SK-N-SH treated with all-trans-retinoic acid at 6 μM for 48 hours (cell line): ENCODE data around the gene HAP1.

Experiments
- ATAC-seq: fragments of 200-7000 bp; cut with Tn5 transposase; 3 replicates; pipeline ENCODE4 v1.9.1; 2020; ENCODE audit warnings: mild to moderate bottlenecking, moderate library complexity
- ARNTL ChIP-seq: fragments of 450-650 bp; formaldehyde crosslinking; IDR thresholded peaks from 2 replicates; pipeline ENCODE4 v1.5.0; 2020; ENCODE audit warnings: low read depth, mild to moderate bottlenecking, moderate library complexity, borderline replicate concordance
- BACH2 ChIP-seq: fragments of 250-450 bp; sonication (Bioruptor Pico); IDR thresholded peaks from 2 replicates; pipeline ENCODE4 v1.9.0; 2021; ENCODE audit warnings: mild to moderate bottlenecking, borderline replicate concordance
- CSDC2 ChIP-seq: fragments of 250-450 bp; sonication (Bioruptor Pico); IDR thresholded peaks from 2 replicates; pipeline ENCODE4 v1.5.0; 2020; ENCODE audit warnings: mild to moderate bottlenecking, moderate library complexity
- ESRRG ChIP-seq: fragments of 250-450 bp; sonication (Bioruptor Pico); IDR thresholded peaks from 2 replicates; pipeline ENCODE4 v1.6.1; 2021; ENCODE audit warnings: mild to moderate bottlenecking
- GLIS3 ChIP-seq: fragments of 250-450 bp; sonication (Bioruptor Pico); IDR thresholded peaks from 2 replicates; pipeline ENCODE4 v1.5.0; 2020; ENCODE audit warnings: mild to moderate bottlenecking, moderate library complexity
- ISL1 ChIP-seq: fragments of 250-450 bp; sonication (Bioruptor Pico); IDR thresholded peaks from 2 replicates; pipeline ENCODE4 v2.1.2; 2022; ENCODE audit warnings: mild to moderate bottlenecking, moderate library complexity
- OSR1 ChIP-seq: fragments of 250-450 bp; sonication (Bioruptor Pico); IDR thresholded peaks from 2 replicates; pipeline ENCODE4 v1.8.0; 2022; ENCODE audit warnings: moderate library complexity, mild to moderate bottlenecking, inconsistent platforms
- PPARA ChIP-seq: fragments of 250-450 bp; sonication (Bioruptor Pico); IDR thresholded peaks from 2 replicates; pipeline ENCODE4 v1.5.0; 2020; ENCODE audit warnings: mild to moderate bottlenecking, borderline replicate concordance
- RARB ChIP-seq: fragments of 250-450 bp; sonication (Bioruptor Pico); IDR thresholded peaks from 2 replicates; pipeline ENCODE4 v1.8.0; 2021; ENCODE audit warnings: mild to moderate bottlenecking, moderate library complexity
- SNAI2 ChIP-seq: fragments of 250-450 bp; sonication (Bioruptor Pico); IDR thresholded peaks from 2 replicates; pipeline ENCODE4 v1.5.0; 2020; ENCODE audit warnings: mild to moderate bottlenecking, moderate library complexity
- TCF4 ChIP-seq: fragments of 250-450 bp; sonication (Bioruptor Pico); IDR thresholded peaks from 2 replicates; pipeline ENCODE4 v1.8.0; 2021; ENCODE audit warnings: mild to moderate bottlenecking, moderate library complexity, borderline replicate concordance
- TOX ChIP-seq: fragments of 250-450 bp; sonication (Bioruptor Pico); IDR thresholded peaks from 2 replicates; pipeline ENCODE4 v1.8.0; 2021; ENCODE audit warnings: mild to moderate bottlenecking, moderate library complexity, borderline replicate concordance
- ZC3H10 ChIP-seq: fragments of 250-450 bp; sonication (Bioruptor Pico); IDR thresholded peaks from 2 replicates; pipeline ENCODE4 v1.5.1; 2021; ENCODE audit warnings: mild to moderate bottlenecking, moderate library complexity
- ZFP3 ChIP-seq: fragments of 250-450 bp; sonication (Bioruptor Pico); IDR thresholded peaks from 2 replicates; pipeline ENCODE4 v1.5.0; 2020; ENCODE audit warnings: mild to moderate bottlenecking, moderate library complexity
- ZFP30 ChIP-seq: fragments of 450-650 bp; formaldehyde crosslinking; IDR thresholded peaks from 2 replicates; pipeline ENCODE4 v1.5.0; 2022; ENCODE audit warnings: mild to moderate bottlenecking, moderate library complexity
- ZNF565 ChIP-seq: fragments of 450-650 bp; formaldehyde crosslinking; conservative IDR thresholded peaks from 2 replicates; pipeline ENCODE4 v1.5.0; 2020; ENCODE audit warnings: low read depth, mild to moderate bottlenecking, moderate library complexity
- ZNF8 ChIP-seq: fragments of 450-650 bp; formaldehyde crosslinking; IDR thresholded peaks from 2 replicates; pipeline ENCODE4 v1.5.0; 2020; ENCODE audit warnings: mild to moderate bottlenecking, moderate library complexity
- TF ChIP-seq, protein P1 (sequence below): fragments of 250-450 bp; sonication (Bioruptor Pico); IDR thresholded peaks from 2 replicates; pipeline ENCODE4 v1.5.1; 2020; ENCODE audit warnings: low read depth, mild to moderate bottlenecking, moderate library complexity
- TF ChIP-seq, protein P2 (sequence below): fragments of 250-450 bp; sonication (Bioruptor Pico); IDR thresholded peaks from 2 replicates; pipeline ENCODE4 v1.8.0; 2021; ENCODE audit warnings: low read depth, mild to moderate bottlenecking, moderate library complexity, borderline replicate concordance
- TF ChIP-seq, protein P3 (sequence below): fragments of 250-450 bp; sonication (Bioruptor Pico); IDR thresholded peaks from 2 replicates; pipeline ENCODE4 v1.8.0; 2020; ENCODE audit warnings: mild to moderate bottlenecking, moderate library complexity, borderline replicate concordance
- TF ChIP-seq, protein P4 (sequence below): fragments of 250-450 bp; sonication (Bioruptor Pico); IDR thresholded peaks from 2 replicates; pipeline ENCODE4 v1.5.0; 2020; ENCODE audit warnings: mild to moderate bottlenecking, moderate library complexity

The HAP1 gene

DNA sequence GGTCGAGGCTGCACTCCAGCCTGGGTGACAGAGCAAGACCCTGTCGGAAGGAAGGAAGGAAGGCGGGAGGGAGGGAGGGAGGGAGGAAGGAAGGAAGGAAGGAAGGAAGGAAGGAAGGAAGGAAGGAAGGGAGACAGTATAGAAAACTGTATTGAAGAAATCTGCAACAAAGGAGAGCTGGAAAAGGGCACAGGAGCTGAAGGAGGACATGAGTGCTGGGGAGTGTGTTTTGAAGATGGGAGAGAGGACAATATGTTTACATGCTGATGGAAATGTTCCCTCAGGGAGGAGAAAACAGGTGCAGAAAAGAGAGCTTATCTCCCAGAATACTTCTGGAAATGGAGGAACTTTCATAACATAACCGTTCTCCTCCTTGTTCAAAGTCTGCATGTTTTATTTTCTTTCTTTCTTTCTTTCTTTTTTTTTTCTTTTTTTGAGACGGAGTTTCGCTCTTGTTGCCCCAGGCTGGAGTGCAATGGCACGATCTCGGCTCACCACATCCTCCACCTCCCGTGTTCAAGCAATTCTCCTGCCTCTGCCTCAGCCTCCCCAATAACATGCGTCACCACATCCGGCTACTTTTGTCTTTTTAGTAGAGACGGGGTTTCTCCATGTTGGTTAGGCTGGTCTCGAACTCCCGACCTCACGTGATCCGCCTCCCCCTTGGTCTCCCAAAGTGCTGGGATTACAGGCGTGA, 2.7 kb upstream of the HAP1 start:
- no peak for ATAC-seq
- TF ChIP-seq GLIS3 (CRISPR knock-in tag) (no peak), RARB (CRISPR knock-in tag) (no peak), TCF4 (CRISPR knock-in tag) (no peak), ZNF8 (CRISPR knock-in tag) (no peak), ARNTL (no peak), ZC3H10 (CRISPR knock-in tag) (no peak), CSDC2 (no peak), PPARA (CRISPR knock-in tag) (no peak), ZFP30 (CRISPR knock-in tag) (no peak), ZFP3 (CRISPR knock-in tag) (no peak), BACH2 (CRISPR knock-in tag) (no peak), SNAI2 (no peak)
- TF ChIP-seq, protein P1, sequence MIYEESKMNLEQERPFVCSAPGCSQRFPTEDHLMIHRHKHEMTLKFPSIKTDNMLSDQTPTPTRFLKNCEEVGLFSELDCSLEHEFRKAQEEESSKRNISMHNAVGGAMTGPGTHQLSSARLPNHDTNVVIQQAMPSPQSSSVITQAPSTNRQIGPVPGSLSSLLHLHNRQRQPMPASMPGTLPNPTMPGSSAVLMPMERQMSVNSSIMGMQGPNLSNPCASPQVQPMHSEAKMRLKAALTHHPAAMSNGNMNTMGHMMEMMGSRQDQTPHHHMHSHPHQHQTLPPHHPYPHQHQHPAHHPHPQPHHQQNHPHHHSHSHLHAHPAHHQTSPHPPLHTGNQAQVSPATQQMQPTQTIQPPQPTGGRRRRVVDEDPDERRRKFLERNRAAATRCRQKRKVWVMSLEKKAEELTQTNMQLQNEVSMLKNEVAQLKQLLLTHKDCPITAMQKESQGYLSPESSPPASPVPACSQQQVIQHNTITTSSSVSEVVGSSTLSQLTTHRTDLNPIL (CRISPR knock-in tag): no peak
- TF ChIP-seq, protein P2, sequence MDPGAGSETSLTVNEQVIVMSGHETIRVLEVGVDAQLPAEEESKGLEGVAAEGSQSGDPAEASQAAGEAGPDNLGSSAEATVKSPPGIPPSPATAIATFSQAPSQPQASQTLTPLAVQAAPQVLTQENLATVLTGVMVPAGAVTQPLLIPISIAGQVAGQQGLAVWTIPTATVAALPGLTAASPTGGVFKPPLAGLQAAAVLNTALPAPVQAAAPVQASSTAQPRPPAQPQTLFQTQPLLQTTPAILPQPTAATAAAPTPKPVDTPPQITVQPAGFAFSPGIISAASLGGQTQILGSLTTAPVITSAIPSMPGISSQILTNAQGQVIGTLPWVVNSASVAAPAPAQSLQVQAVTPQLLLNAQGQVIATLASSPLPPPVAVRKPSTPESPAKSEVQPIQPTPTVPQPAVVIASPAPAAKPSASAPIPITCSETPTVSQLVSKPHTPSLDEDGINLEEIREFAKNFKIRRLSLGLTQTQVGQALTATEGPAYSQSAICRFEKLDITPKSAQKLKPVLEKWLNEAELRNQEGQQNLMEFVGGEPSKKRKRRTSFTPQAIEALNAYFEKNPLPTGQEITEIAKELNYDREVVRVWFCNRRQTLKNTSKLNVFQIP (CRISPR knock-in tag): no peak

DNA sequence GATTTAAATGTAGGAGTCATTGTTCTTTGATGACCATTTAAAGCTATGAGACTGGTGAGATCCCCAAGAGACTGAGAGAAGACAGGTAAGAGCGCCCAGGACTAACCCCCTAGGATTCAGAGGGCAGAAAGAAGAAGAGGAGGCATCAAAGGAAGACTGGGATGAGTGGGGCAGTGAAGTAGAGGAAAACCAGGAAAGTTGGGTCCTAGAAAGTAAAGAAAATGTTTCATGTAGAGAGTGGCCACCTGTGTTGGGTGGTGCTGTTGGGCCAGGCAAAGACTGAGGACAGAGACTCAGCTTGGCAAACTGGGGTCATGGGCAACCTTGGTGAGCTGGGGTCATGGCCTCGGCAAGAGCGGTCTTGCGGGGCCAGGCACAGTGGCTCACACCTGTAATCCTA, 1.3 kb upstream of the HAP1 start:
- no peak for ATAC-seq
- TF ChIP-seq ISL1 (no peak), ARNTL (no peak), ZFP30 (CRISPR knock-in tag) (no peak), RARB (CRISPR knock-in tag) (no peak), CSDC2 (no peak), ZC3H10 (CRISPR knock-in tag) (no peak), ZNF8 (CRISPR knock-in tag) (no peak), ZFP3 (CRISPR knock-in tag) (no peak), ZNF565 (no peak), TOX (CRISPR knock-in tag) (no peak), ESRRG (CRISPR knock-in tag) (no peak), TCF4 (CRISPR knock-in tag) (no peak)
- TF ChIP-seq, protein P3, sequence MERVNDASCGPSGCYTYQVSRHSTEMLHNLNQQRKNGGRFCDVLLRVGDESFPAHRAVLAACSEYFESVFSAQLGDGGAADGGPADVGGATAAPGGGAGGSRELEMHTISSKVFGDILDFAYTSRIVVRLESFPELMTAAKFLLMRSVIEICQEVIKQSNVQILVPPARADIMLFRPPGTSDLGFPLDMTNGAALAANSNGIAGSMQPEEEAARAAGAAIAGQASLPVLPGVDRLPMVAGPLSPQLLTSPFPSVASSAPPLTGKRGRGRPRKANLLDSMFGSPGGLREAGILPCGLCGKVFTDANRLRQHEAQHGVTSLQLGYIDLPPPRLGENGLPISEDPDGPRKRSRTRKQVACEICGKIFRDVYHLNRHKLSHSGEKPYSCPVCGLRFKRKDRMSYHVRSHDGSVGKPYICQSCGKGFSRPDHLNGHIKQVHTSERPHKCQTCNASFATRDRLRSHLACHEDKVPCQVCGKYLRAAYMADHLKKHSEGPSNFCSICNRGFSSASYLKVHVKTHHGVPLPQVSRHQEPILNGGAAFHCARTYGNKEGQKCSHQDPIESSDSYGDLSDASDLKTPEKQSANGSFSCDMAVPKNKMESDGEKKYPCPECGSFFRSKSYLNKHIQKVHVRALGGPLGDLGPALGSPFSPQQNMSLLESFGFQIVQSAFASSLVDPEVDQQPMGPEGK (CRISPR knock-in tag): no peak
- TF ChIP-seq, protein P4, sequence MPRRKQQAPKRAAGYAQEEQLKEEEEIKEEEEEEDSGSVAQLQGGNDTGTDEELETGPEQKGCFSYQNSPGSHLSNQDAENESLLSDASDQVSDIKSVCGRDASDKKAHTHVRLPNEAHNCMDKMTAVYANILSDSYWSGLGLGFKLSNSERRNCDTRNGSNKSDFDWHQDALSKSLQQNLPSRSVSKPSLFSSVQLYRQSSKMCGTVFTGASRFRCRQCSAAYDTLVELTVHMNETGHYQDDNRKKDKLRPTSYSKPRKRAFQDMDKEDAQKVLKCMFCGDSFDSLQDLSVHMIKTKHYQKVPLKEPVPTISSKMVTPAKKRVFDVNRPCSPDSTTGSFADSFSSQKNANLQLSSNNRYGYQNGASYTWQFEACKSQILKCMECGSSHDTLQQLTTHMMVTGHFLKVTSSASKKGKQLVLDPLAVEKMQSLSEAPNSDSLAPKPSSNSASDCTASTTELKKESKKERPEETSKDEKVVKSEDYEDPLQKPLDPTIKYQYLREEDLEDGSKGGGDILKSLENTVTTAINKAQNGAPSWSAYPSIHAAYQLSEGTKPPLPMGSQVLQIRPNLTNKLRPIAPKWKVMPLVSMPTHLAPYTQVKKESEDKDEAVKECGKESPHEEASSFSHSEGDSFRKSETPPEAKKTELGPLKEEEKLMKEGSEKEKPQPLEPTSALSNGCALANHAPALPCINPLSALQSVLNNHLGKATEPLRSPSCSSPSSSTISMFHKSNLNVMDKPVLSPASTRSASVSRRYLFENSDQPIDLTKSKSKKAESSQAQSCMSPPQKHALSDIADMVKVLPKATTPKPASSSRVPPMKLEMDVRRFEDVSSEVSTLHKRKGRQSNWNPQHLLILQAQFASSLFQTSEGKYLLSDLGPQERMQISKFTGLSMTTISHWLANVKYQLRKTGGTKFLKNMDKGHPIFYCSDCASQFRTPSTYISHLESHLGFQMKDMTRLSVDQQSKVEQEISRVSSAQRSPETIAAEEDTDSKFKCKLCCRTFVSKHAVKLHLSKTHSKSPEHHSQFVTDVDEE (CRISPR knock-in tag): no peak

DNA sequence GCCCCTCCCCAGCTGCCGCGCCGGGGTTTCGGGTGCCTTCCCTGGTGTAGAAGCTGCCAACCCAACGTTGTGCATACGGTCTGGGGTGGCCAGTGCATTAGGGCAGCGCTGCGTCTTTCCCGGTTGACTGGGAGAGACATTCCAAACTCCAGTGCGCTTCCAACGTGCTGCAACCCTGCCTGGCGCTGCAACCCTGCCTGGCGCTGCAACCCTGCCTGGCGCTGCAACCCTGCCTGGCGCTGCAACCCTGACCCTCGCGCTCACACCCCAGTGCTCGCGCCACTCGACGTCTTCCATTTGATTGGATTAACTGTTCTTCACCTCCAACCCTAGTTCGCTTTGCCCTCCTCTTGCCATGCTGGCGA, 488 bp upstream of the HAP1 start:
- TF ChIP-seq ZNF565 (no peak), BACH2 (CRISPR knock-in tag) (no peak), OSR1 (CRISPR knock-in tag) (no peak), ISL1 (no peak), GLIS3 (CRISPR knock-in tag) (no peak), ZFP3 (CRISPR knock-in tag) (no peak)
- TF ChIP-seq, protein P4 (CRISPR knock-in tag): no peak
- TF ChIP-seq, protein P2 (CRISPR knock-in tag): no peak
- TF ChIP-seq, all 23 proteins: peak for 0
- peak; percentile 29 for ATAC-seq
